ENCODE measurements around the gene SPRYD4.
"Not testable (repeated sequence)": the region's sequence is repeated elsewhere in the genome, so short reads cannot be mapped to it uniquely, and the experiment has no call there.

Gene SPRYD4

DNA sequence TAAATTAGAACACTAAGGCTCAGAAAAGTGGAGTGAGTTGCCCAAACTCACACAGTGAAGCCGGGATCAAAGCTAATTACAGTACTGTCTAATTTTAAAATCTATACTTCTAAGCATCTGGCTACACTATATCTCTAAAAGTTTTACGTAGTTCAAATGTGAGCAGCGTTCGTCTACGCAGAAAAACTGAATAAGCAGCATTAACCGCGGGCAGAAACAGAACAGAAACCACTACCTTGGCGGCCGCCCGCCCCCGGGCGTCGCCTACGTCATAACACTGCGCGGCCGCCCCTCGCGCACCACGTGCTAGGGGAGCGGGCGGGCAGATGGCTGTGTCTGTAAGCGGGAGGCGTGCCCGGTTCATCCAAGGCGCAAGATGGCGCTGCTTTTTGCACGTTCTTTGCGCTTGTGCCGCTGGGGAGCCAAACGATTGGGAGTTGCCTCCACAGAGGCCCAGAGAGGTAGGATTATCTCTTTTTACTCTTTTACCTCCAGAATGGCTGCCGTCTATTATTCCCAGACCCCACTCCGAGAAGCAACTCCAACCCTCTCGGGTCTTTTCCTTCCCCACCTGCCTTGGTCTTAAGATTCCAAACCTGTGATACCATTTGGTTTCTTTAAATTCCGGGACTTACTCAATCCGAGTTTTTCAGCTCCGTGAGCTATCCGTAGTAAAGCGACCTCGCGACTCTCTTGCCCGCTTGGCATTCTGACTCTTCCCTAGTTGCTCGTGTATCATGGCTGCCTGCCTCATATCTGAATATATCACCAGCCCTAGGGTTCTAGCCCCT lies at the start of gene SPRYD4:
SPRYD4 (plus strand) TSS at position 363 of the 791 bp plus-strand sequence; CDS start at position 377, 14 bp downstream.
- DNase-seq (ENCODE audit: extremely low read depth in 1 of 2, low read depth in 1 of 2): peak; percentile 87 to 88

DNA sequence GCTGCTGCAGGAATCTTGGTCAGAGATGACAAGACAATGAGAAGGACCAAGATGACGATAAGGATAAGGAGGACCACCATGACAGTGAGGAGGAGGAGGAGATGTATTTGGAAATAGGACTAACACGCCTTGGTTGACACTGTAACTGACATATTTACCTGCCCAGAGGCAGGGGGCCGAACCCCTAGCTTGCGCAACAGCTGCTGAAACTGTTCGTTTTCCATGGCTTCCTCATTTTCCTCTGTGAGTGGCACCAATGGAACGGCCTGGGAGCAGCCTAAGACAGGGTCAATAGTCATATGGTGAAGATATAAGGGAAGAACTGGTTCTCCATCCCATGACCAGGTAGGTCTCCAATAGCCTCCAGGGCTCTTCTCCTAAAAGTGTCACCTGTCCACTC lies 48.0 kb upstream of the SPRYD4 start:
- no peak for DNase-seq (ENCODE audit: extremely low read depth in 1 of 2, low read depth in 1 of 2)

GRCh38 chr12:56425193-56425592 lies 43.2 kb upstream of the SPRYD4 start:
- DNase-seq (ENCODE audit: extremely low read depth in 1 of 2, low read depth in 1 of 2): no peak

DNA sequence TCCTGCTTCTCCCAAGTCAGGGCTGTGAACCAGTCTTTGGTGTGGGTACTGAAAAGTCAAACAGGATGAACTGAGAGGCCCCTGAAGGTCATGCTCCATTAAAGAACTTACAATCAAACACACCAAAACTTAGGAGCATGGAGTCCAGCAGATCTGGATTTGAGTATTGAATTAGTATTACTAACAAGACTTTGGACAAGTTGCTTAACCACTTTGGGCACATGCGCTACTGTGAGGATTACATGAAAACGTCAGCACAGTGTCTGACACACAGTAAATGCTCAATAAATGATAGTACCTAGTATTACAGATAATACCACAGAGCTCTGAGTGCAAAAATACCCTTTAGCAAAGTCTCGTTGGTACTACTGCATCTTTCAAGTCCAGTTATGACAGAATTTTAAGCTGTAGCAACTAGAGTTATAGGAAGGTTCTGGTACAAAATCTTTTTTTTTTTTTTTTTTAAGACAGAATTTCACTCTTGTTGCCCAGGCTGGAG lies 42.4 kb upstream of the SPRYD4 start:
- no peak for DNase-seq (ENCODE audit: extremely low read depth in 1 of 2, low read depth in 1 of 2)

DNA sequence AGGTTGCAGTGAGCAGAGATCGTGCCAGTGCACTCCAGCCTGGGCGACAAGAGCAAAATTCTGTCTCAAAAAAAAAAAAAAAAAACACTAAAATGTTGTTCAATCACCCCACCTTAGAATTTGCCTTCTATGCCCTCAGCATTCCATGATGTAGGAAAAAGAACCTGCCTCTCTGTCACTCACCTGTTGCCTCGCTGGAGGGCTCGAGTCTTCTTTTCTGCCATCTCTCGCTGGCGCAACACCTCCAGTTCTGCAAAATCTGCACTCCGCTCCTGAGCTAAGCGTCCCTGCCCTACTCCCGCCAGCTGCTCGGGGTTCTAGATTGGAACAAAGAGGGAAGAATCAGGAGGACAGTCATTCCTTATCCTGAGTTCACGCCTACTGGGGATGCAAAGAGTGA lies 37.1 kb upstream of the SPRYD4 start:
- no peak for DNase-seq (ENCODE audit: extremely low read depth in 1 of 2, low read depth in 1 of 2)

GRCh38 chr12:56431850-56432249 lies 36.5 kb upstream of the SPRYD4 start:
- no peak for DNase-seq (ENCODE audit: extremely low read depth in 1 of 2, low read depth in 1 of 2)

DNA sequence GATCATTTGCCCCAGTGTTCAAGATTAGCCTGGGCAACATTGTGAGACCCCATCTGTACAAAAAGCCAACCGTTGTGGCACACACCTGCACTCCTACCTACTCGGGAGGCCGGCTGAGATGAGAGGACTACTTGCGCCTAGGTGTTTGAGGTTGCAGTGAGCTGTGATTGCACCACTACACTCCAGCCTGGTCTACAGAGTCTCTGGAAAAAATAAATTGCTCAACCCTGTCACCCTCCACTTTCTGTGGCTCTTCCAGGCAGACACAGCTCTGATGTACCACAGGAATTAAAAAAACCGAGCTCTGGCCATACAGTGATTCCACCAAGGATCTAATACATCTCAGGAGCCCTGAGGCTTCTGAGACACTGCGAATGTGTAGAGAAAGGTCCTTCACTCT lies 33.5 kb upstream of the SPRYD4 start:
- DNase-seq (ENCODE audit: extremely low read depth in 1 of 2, low read depth in 1 of 2): no peak

- DNase-seq (ENCODE audit: extremely low read depth in 1 of 2, low read depth in 1 of 2): no peak
Observed at GRCh38 chr12:56437430-56438176, 30.8 kb upstream of the SPRYD4 start.

DNA sequence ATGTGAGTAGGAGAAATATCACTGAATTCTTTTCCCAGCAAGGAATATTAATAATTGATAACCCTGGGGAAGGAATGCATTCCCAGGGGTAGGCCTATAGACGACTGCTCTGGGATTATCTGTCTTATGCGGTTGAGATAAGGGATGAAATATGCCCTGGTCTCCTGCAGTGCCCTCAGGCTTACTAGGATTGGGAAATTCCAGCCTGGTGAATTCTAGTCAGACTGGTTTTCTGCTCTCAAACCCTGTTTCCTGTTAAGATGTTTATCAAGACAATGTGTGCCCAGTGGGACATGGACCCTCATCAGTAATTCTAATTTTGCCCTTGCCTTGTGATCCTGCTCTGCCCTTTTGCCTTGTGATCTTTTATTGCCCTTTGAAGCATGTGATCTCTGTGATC lies 25.2 kb upstream of the SPRYD4 start:
- DNase-seq (ENCODE audit: extremely low read depth in 1 of 2, low read depth in 1 of 2): not testable (repeated sequence)

- peak; percentile 74 for DNase-seq (ENCODE audit: extremely low read depth in 1 of 2, low read depth in 1 of 2)
Observed at GRCh38 chr12:56448860-56449621, 19.3 kb upstream of the SPRYD4 start, which contains the start of gene TIMELESS. Gene TIMELESS (minus strand): TSS chr12:56449426. CDS start chr12:56434170, 15,256 bp downstream.

DNA sequence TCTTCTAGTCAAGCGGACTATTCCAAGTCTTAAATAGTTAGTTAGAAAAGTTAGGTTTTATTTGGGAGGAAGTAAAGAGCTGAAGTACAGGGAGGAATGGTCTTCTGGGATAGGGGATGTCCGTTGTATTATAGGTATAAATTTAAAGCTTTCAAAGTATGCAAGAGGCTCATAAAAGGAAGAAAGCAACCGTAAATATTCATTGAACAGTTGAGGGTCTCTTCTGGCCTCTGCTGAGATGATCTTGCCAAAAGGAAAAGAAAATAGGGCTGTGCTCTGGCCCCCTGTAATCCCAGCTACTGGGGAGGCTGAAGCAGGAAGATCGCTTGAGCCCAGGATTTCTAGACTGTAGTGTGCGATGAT lies 18.8 kb upstream of the SPRYD4 start:
- no peak for DNase-seq (ENCODE audit: extremely low read depth in 1 of 2, low read depth in 1 of 2)

GRCh38 chr12:56450241-56450640 lies 18.1 kb upstream of the SPRYD4 start:
- DNase-seq (ENCODE audit: extremely low read depth in 1 of 2, low read depth in 1 of 2): no peak

DNA sequence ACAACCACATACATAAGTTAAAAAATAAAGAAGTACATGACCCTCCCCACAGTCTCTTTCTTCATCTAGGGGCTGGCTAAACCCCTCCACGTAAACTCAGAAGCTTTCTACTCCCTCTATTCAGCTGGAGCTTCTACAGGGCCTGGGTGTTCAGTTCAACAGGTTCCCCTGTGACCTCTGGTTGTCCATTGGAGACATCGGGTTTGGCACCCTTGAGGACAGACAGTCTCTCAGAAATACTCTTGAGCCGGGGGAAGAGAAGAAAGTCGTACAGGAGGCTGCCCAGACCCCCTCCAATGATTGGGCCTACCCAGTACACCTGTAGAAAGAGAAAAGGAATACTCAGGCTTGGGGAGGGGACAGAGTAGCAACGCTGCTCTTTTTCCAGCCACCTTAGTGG lies 17.2 kb upstream of the SPRYD4 start:
- no peak for DNase-seq (ENCODE audit: extremely low read depth in 1 of 2, low read depth in 1 of 2)

DNA sequence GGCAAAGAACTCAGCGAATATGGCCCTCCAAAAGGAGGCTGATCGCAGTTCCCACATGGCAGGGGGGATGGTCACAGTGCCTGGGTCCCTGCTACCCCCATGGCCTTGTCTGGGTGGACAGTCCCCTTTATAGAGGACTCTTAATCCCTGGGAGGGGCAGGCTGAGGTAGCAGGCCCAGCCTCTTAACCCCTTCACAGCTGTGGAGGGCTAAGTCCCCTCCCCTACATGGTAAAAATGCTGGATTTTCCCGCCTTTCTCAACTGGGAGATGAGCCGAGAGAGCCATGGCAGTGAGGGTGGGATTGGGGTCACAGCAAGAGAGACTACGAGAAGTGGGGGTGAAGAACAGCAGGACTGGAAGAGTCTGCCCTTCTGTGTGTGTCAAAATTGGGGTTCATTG lies 13.8 kb upstream of the SPRYD4 start, which contains the start of gene MIP:
MIP (minus strand) TSS at position 101 of the 400 bp plus-strand sequence; CDS start at position 57, 44 bp downstream.
- DNase-seq (ENCODE audit: extremely low read depth in 1 of 2, low read depth in 1 of 2): no peak

DNA sequence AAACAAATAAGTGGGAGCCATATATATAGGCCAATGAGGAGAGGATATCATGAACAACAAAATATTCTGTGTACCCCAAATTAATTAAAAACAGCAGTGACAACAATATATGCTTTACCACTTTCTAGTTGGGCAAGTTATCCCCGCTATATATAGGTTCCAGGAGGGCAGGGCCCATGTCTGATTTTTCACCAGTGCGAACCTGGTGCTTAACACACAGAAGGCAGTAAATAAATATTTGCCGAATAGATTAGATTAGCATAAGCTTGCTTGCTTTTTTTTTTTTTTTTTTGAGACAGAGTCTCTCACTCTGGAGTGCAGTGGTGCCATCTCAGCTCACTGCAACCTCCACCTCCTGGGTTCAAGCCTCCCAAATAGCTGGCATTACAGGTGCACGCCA lies 10.6 kb upstream of the SPRYD4 start:
- DNase-seq (ENCODE audit: extremely low read depth in 1 of 2, low read depth in 1 of 2): no peak

DNA sequence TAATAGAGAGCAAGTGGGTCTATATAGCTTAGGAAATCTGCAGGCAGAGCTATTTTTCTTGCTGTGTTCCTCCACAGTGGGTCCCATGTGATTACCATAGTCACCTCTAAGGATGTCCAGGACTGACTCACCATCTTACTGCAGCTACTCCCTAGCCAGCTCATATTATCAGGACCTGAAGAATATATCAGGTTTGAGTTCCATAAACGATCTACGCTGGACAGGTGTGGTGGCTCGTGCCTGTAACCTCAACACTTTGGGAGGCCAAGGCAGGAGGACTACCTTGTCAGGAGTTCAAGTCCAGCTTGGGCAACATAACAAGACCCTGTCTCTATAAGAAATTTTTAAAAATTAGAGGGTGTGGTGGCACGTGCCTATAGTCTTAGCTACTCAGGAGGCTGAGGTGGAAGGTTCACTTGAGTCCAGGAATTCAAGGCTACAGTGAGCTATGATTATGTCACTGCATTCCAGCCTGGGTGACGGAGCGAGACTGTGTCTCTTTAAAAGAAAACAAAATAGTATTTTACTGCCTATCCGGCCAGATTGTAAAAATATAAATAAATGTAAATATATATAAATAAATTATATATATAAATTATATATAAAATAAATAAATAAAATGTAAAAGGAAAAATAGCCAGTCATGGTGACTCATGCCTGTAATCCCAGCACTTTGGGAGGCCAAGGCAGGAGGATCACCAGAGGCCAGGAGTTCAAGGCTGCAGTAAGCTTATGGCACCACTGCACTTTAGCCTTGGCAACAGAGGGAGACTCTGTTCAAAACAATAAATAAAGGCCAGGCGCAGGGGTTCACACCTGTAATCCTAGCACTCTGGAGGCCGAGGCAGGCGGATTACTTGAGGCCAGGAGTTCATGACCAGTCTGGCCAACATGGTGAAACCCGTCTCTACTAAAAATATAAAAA lies 6.9 kb upstream of the SPRYD4 start:
- DNase-seq (ENCODE audit: extremely low read depth in 1 of 2, low read depth in 1 of 2): no peak

GRCh38 chr12:56462565-56462964 lies 5.8 kb upstream of the SPRYD4 start:
- no peak for DNase-seq (ENCODE audit: extremely low read depth in 1 of 2, low read depth in 1 of 2)

DNA sequence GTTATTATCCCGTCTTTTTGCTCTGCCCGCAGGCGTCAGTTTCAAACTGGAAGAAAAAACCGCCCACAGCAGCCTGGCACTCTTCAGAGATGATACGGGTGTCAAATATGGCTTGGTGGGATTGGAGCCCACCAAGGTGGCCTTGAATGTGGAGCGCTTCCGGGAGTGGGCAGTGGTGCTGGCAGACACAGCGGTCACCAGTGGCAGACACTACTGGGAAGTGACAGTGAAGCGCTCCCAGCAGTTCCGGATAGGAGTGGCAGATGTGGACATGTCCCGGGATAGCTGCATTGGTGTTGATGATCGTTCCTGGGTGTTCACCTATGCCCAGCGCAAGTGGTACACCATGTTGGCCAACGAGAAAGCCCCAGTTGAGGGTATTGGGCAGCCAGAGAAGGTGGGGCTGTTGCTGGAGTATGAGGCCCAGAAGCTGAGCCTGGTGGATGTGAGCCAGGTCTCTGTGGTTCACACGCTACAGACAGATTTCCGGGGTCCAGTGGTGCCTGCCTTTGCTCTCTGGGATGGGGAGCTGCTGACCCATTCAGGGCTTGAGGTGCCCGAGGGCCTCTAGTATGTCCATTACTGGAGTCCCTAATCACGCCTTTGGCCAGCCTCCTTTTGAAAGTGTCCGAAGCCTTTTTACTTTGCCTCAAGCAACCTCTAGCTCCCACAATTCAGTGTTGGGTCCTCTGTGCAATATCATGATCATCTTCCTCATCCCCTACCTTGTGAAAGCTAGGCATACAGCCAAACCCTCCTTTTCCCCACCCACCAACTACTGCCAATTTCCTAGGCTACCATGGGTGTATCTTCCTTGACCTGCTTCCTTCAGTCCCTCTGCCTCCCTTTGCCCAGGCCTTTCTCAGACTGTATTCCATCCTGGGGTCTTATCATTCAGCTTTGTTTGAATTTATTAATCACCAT lies 891 bp downstream of the SPRYD4 start:
- no peak for DNase-seq (ENCODE audit: extremely low read depth in 1 of 2, low read depth in 1 of 2)

DNA sequence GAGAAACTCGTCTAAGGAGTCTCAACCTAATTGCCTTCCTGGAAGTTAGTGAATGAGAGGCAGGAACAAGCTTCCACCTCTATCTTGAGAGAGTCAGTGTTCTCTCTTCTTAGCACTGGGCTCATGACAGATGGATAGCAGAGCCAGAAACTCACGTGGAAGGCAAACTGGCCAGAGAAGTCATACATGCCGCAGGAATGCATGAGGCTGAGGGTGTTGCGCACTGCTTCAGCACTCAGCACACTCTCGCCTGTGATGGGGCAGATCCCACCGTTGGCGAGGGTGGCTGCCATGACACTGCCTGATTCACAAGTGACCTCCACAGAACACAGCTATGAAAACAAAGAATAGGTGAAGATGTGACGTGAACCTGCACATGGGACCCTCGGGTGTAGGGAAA lies 6.0 kb downstream of the SPRYD4 start:
- DNase-seq (ENCODE audit: extremely low read depth in 1 of 2, low read depth in 1 of 2): no peak
